OCI-LY1 (cell line): ENCODE results near the gene ACTN4.

ENCODE experiments used
- H2AFZ ChIP-seq: fragments of 200-600 bp; sonication (generic), shearing (Covaris generic); 2 replicates; pipeline ENCODE4 v1.6.0; 2014; ENCODE audit warnings: antibody characterized with exemption, mild to moderate bottlenecking, low read length
- H3F3A ChIP-seq: fragments of 200-600 bp; sonication (generic), shearing (Covaris generic); 2 replicates; pipeline ENCODE4 v1.6.0; 2014; ENCODE audit warnings: mild to moderate bottlenecking, antibody characterized with exemption, low read length, moderate library complexity; ENCODE audit not compliant: insufficient read depth
- H3K27ac ChIP-seq: fragments of 200-600 bp; sonication (generic); 2 replicates; pipeline ENCODE4 v1.5.1; 2014; ENCODE audit warnings: low read length, mixed run types, mild to moderate bottlenecking, low read depth; ENCODE audit not compliant: poor library complexity, severe bottlenecking
- H3K27me3 ChIP-seq: fragments of 200-600 bp; sonication (generic); 2 replicates; pipeline ENCODE4 v1.6.0; 2014; ENCODE audit warnings: antibody characterized with exemption, mild to moderate bottlenecking, low read length, moderate library complexity; ENCODE audit not compliant: insufficient read depth
- H3K36me3 ChIP-seq: fragments of 200-600 bp; sonication (generic); 2 replicates; pipeline ENCODE4 v1.6.1; 2014; ENCODE audit warnings: mild to moderate bottlenecking, antibody characterized with exemption, low read length, moderate library complexity, mixed read lengths; ENCODE audit not compliant: insufficient read depth
- H3K4me1 ChIP-seq: fragments of 200-600 bp; sonication (generic); 2 replicates; pipeline ENCODE4 v1.5.1; 2014; ENCODE audit warnings: mild to moderate bottlenecking, low read length, moderate library complexity; ENCODE audit not compliant: insufficient read depth, severe bottlenecking
- H3K4me2 ChIP-seq: fragments of 200-600 bp; sonication (generic), shearing (Covaris generic); 2 replicates; pipeline ENCODE4 v1.6.1; 2014; ENCODE audit warnings: low read length
- H3K4me3 ChIP-seq: fragments of 200-600 bp; sonication (generic); 2 replicates; pipeline ENCODE4 v1.5.1; 2014; ENCODE audit warnings: low read length, low read depth, mild to moderate bottlenecking, mixed read lengths; ENCODE audit not compliant: poor library complexity, severe bottlenecking
- H3K79me2 ChIP-seq: fragments of 200-600 bp; shearing (Covaris generic); 2 replicates; pipeline ENCODE4 v1.6.1; 2016; ENCODE audit warnings: mixed run types, low read length, mixed read lengths; ENCODE audit not compliant: insufficient read depth
- H3K9ac ChIP-seq: fragments of 200-600 bp; sonication (generic), shearing (Covaris generic); 2 replicates; pipeline ENCODE4 v1.6.1; 2014; ENCODE audit warnings: mild to moderate bottlenecking, low read length, mixed read lengths
- H3K9me2 ChIP-seq: fragments of 200-600 bp; sonication (generic), shearing (Covaris generic); 2 replicates; pipeline ENCODE4 v1.6.1; 2014; ENCODE audit warnings: low read depth, mild to moderate bottlenecking, low read length, mixed read lengths
- H3K9me3 ChIP-seq: fragments of 200-600 bp; shearing (Covaris generic); 2 replicates; pipeline ENCODE4 v1.6.1; 2014; ENCODE audit warnings: low read length, mixed read lengths
- H4K20me1 ChIP-seq: fragments of 200-600 bp; sonication (generic), shearing (Covaris generic); 2 replicates; pipeline ENCODE4 v1.6.0; 2016; ENCODE audit warnings: mild to moderate bottlenecking, low read length; ENCODE audit not compliant: insufficient read depth
- CTCF ChIP-seq: fragments of 200-600 bp; sonication (generic), shearing (Covaris generic); IDR thresholded peaks from 2 replicates; pipeline ENCODE4 v1.5.1; 2017; ENCODE audit warnings: mild to moderate bottlenecking, antibody characterized with exemption, low read length, moderate library complexity, mixed read lengths
- EZH2 ChIP-seq: fragments of 200-600 bp; sonication (generic), shearing (Covaris generic); IDR thresholded peaks from 2 replicates; pipeline ENCODE4 v1.8.0; 2017; ENCODE audit warnings: borderline replicate concordance, mixed run types, mild to moderate bottlenecking, antibody characterized with exemption, low read length, moderate library complexity, mixed read lengths

The ACTN4 gene

GRCh38 chr19:38684862-38685665 is 37.6 kb downstream of the ACTN4 start:
- Histone ChIP-seq H3K9me3 (no peaks in the 10 kb centered on the region), H3F3A (no peaks in the 10 kb centered on the region), H3K9ac (peak overlapping the region; percentile 17; the same call in 1 of the 2 replicates), H2AFZ (no peak overlapping the region), H3K27ac (peak overlapping the region; percentile 25), H4K20me1 (no peaks in the 10 kb centered on the region), H3K36me3 (peaks cover 12% of the 10 kb centered on the region; the same call in 1 of the 2 replicates), H3K9me2 (no peaks in the 10 kb centered on the region), H3K79me2 (0 out of 2 replicates have a peak, but pooled peaks cover 5% of the 10 kb centered on the region), H3K4me3 (no peak overlapping the region), H3K27me3 (no peaks in the 10 kb centered on the region), H3K4me2 (no peak overlapping the region; the same call in 1 of the 2 replicates), H3K4me1 (peaks cover 21% of the 10 kb centered on the region)
- TF ChIP-seq EZH2 (no peak), CTCF (no peak)

GRCh38 chr19:38685666-38686529 is 38.4 kb downstream of the ACTN4 start:
- Histone ChIP-seq H3K36me3 (peaks cover 12% of the 10 kb centered on the region; the same call in 1 of the 2 replicates), H3K9me2 (no peaks in the 10 kb centered on the region), H3K27ac (peak overlapping the region; percentile 25), H3K9ac (peak overlapping the region; percentile 17; the same call in 1 of the 2 replicates), H3K79me2 (0 out of 2 replicates have a peak, but pooled peaks cover 5% of the 10 kb centered on the region), H3K4me1 (peaks cover 21% of the 10 kb centered on the region), H3K9me3 (no peaks in the 10 kb centered on the region), H3K4me2 (no peak overlapping the region; the same call in 1 of the 2 replicates), H3F3A (no peaks in the 10 kb centered on the region), H3K4me3 (no peak overlapping the region), H2AFZ (no peak overlapping the region), H3K27me3 (no peaks in the 10 kb centered on the region), H4K20me1 (no peaks in the 10 kb centered on the region)
- no peak for TF ChIP-seq EZH2
- TF ChIP-seq CTCF = peak; percentile 20; the same call in 1 of the 2 replicates

- H4K20me1 ChIP-seq = no peaks in the 10 kb centered on the region
- no peaks in the 10 kb centered on the region for H3K9me3 ChIP-seq
- H3K27ac ChIP-seq = no peak overlapping the region
- H3K36me3 ChIP-seq = peaks cover 12% of the 10 kb centered on the region; the same call in 1 of the 2 replicates
- no peaks in the 10 kb centered on the region for H3F3A ChIP-seq
- H3K4me2 ChIP-seq = no peak overlapping the region
- no peak overlapping the region for H3K4me3 ChIP-seq
- H3K79me2 ChIP-seq = 0 out of 2 replicates have a peak, but pooled peaks cover 5% of the 10 kb centered on the region
- no peak overlapping the region for H2AFZ ChIP-seq
- TF ChIP-seq CTCF (no peak), EZH2 (no peak)
- H3K27me3 ChIP-seq = no peaks in the 10 kb centered on the region
- no peak overlapping the region for H3K9ac ChIP-seq
- H3K9me2 ChIP-seq = no peaks in the 10 kb centered on the region
- peaks cover 21% of the 10 kb centered on the region for H3K4me1 ChIP-seq
Observed at GRCh38 chr19:38686530-38686888, 39.1 kb downstream of the ACTN4 start.
